HG03457 (cell line): ENCODE data around the gene THRA.

Experiments used
- ATAC-seq: cut with Tn5 transposase; IDR thresholded peaks from one replicate; pipeline ENCODE4 v1.9.1; 2021; ENCODE audit warnings: moderate number of reproducible peaks; ENCODE audit not compliant: unreplicated experiment

Gene THRA

DNA sequence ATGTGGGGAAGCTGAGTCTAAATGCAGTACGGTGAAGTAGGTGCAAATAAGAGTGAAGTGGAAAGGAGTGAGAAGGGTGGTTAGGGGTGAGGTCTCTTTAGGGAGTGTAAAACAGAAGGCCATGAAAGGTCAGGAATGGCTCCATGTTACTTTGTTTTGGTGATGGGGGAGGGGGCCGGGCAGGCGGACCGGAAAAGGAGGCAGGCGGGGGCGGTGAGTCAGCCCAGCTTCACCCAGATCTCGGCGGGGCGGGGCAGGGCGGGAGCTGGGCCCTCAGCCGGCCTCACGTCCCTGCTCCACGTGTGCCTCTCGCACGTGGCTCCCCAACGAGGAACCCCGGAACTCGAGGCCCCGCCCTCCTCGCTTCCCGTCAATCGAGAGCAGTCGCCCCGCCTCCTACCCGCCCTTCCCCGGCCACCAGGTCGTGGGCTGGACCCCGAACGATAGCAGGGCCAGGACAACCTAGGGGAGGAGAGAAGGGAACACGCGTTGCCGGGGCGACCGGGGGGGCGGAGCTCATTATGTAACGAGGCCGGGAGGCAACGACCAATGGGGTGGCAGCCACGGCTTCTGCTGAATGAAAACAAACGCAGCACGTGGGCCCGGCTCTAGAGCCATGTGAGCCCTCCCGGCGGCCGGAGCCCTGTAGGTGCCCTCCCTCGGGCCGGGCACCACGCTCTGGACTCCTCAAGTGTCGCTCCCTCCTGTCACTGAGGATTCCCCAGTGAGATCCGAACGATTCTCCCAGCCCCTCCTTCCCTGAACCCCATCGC, 36.3 kb downstream of the THRA start:
- ATAC-seq: peak; percentile 32

DNA sequence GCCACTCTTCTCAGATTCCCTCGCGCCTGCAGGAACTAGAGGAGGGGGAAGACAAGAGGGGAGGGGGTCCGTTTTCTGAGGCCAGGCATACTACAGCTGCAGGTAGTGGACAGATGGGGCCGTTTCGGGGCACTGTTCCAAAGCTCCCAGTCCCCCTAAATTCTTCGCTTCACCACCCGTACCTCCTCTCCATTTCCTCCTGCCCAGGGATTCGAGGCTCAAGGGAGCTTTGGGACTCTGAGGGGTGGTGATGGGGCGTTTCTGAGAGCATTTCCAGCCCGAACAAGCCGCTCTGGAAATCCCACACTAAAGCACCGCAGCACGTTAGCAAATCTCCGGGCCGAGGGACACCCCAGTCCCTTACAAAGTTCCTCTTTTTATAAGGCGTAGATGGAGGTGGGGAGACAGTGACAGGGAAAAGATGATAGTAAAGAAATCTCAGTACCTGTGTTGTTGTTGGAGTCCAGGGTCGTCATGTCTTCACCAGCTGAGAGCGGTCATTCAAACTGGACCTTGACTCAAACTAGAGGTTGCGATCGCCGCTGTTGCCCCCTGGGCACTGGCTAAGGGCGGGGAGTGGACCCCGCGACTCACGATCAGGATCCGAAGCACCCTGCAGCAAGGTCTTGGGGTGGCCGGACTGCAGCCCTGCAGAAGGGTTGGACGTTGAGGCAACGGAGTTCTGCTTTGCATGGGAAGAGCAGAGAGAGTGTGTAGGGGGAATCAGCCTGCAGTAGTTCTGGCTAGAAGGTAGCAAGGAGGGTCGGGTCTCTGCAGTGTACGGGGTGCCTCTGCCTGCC, 37.1 kb downstream of the THRA start:
- no peak for ATAC-seq

DNA sequence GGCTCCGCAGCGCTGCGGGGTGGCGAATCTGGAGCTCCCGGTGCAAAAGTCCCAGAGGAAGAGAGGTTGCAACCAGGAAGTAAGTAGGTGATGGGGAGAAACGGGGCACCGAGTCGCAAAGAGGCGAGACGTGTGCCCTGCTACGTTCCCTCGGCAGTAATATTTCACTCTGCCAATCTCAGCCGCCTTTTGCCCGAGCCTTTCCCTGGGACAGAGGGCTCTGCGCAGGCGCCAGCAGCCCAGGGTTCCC, 37.6 kb downstream of the THRA start, which contains the start of gene NR1D1:
TSS of gene NR1D1 (minus strand) at position 171 of the 250 bp plus-strand sequence. CDS start 495 bp downstream, outside the sequence.
- ATAC-seq: no peak

DNA sequence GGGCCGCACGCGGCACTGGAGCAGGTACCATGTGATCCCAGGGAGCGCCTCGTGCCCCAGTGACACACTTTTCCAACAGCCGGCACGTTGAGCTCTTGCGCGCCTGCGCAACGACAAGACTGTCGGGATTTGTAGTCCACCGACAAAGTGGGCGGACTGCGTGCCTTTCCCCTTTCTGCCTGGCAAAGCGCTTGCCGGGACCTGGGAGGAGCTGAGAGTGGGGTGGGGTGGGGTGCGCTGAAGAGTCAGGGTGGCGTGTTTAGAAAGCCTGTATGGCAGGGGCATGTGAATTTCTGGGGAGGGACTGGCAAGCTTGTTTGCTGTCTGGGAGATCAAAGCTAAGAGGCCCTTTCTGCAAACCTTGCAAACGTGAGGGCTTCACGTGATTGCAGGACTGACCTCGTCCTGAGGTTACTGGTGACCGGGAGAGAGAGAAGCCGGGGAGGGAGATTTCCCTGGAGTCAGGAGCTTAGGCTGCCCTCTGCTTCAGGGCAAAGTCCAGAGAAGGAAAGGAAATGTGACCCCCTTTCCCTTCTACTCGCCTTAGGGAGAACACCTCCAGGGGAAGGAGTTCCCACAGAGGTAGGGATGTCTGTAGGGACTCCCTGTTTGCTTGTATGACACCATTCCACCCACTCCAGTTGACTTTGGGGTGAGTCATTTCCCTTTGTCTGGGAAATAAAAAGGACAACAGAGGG, 38.1 kb downstream of the THRA start:
- ATAC-seq: no peak

DNA sequence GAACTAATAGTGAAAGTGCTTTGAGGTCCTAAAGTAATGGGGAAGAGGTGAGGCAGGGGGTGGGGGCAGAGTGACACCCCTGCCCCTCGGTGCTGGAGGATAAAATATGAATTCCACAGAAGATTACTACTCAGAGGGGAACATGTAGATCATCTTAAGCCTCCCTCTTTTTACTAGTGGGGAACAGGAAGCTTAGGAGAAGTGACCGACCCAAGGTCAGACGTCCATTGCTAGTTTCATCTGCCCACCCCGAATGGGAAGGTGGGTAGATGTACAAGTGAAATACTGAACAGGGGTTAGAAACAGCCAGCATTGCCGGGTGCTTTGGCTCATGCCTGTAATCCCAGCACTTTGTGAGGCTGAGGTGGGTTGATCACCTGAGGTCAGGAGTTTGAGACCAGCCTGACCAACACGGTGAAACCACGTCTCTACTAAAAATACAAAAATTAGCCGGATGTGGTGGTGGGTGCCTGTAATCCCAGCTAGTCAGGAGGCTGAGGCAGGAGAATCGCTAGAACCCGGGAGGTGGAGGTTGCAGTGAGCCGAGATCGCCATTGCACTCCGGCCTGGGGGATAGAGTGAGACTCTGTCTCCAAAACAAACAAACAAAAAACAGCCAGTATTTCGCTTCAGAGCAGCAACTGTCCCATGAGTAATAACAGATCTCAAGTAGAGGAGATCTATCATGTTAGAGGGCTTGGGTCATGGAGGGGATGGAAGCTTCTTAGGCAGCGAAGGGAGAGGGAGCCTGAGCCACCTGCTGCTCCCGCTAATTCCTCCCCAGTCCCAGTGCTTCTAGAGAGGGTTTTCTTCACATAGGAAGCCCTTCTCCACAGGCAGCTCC, 38.8 kb downstream of the THRA start:
- no peak for ATAC-seq

DNA sequence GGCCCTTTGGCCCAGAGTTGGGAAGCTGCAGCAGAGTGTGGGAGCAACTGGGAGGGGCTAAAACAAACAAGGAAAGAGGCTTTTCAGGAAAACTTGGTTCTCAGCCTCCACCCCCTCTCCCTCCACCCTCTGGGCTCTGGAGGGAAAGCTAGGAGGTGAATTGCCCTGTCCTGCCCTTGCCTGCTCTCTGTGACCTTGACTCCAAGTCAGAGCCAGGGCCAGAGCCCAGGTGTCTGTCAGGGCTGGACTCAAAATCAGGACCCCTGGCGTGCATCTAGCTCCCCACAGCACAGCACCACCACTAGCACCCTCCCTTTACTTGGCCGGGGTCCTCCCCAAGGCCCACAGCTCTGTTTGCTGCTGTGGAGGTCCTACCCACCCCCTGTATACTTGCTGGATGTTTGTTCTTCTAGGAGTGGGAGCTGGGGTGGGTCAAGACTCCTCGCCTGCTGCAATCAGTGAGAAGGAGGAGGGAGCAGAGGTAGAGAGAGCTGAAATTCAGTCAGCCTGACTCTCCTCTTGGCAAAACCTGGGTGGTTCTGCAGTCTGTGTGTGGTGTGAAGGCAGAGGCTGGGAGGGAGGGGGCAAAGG, 40.4 kb downstream of the THRA start:
- no peak for ATAC-seq

DNA sequence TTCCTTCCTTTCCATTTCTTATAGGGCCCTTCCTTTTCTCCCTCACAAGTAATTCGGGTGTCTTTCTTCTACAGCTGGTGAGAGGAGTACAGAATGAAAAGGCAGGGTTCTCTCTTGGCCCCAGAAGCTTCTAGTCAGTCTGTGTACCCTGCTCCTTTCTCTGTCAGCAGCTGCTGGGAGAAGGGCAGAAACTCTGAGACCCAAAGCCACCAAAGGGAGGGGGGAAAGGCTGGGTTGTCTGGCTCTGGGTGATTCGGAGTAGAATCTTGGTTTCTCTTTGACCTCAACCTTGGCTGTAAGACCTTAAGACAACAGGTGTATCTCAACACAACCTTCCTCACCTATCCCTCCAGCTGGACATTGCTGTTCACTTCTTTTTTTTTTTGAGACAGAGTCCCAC, 40.9 kb downstream of the THRA start:
- no peak for ATAC-seq

DNA sequence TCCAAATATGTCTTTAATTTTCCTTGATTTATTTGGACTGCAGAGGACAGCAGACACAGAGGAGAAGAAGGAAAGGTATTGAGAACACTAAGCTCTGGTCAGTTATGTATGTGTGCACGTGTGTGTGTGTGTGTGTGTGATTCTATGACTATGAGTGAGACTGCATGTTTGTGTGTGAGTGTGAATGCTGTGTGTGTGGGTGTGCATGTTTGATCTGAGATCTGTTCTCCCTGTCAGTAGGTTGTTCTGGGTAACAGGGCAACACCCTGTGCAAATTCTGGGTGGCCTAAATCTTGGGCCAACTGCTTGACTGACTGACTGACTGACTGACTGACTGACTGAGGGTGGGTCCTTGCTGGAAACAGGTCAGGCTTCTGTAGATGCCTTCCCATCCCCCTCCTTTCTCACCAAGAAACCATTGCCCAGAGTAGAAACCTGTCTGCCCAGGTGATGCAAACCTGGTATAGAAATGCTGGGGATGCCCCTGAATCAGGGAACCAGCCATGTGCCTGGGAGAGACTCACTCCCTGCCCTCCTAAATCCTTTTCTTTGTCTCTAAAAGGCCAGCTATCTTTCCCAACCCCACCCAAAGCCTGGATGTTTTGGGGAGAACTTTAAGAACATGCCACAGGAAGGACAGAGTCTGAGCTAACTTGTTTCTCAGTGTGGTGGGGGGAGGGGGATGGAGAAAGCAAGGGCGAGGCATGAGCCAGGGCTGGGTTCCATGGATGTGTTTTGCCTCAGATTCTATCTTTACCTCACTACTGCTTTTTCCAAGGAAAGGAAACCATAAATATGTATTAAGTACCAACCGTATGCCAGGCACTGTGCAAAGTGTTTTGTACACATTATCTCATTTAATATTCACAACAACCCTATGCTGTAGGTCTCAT, 42.1 kb downstream of the THRA start:
- no peak for ATAC-seq

DNA sequence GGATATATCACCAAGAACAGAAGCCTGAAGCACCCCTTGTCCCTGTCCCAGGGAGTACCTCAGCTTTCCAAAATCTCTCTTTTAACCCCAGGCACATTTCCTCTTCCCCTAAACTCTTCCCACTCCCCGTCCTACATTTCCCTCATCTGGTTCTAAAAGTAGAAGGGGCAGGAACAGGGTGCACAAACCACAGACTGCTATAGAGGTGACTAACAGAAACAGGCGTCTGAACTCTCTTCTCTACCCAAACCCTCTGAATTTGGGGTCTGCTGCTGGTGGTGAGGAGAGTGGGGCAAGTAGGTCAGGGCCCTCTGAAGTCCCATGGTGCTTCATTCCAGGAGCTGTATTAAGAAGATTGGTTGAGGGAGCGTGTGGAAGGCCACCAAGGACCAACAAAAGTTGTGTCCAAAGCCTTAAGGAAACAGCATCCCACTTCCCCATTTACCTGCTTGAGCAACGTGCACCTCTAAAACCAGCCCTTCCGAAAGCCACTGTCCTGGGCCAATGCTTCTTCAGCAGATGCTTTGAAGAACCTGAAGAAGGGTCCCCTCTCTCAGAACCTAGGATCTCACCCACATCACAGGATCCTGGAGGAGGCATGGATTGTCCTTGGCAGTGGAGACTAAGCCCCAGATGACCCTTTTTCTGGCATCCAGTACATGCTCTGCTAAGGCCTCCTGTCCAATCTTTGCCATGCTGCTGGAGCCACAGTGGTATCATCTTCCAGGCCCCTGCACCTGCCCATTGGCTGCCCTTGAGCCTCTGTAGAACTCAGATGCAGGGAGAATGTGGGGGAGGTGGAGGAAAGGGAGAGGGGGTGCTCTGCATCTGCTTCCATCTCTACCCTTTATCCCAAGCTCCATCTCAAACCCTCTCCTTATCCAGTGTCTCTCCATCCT, 43.3 kb downstream of the THRA start:
- no peak for ATAC-seq

DNA sequence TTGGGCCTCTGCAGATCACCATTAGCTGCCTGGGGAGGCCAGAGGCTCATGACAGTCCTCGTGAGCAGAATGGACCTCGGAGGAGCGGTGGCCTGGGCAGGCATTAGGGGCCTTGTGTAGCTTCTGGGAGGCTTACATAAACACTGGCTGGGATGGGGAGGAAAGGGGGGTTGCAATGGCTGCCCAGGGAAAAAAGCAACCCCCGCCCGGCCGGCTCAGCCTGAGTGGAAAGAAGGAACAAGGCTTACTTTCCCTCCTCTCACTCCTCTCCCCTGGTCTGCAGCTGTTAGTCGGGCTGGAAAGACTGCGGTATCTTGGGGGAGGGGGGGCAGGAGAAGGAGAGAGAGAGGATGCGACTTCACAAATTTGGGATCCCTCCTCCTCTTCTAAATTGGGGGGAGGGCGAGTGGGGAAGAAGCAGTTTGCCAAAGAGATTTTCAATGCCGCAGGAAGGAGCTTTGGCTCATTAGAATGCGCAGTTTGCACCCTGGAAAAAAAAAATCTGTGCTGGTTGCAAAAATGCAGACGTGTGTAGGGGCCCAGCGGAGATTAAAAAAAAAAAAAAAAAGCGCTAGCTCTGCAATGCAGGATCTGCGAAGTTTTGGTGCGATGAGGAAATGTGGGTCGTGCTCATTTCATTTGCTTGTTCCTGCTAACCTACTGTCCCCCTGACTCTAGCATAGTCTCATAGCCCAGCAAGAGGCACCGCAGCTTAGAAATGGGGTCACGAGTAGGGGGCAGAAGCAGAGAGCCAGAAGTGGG, 44.2 kb downstream of the THRA start:
- no peak for ATAC-seq

DNA sequence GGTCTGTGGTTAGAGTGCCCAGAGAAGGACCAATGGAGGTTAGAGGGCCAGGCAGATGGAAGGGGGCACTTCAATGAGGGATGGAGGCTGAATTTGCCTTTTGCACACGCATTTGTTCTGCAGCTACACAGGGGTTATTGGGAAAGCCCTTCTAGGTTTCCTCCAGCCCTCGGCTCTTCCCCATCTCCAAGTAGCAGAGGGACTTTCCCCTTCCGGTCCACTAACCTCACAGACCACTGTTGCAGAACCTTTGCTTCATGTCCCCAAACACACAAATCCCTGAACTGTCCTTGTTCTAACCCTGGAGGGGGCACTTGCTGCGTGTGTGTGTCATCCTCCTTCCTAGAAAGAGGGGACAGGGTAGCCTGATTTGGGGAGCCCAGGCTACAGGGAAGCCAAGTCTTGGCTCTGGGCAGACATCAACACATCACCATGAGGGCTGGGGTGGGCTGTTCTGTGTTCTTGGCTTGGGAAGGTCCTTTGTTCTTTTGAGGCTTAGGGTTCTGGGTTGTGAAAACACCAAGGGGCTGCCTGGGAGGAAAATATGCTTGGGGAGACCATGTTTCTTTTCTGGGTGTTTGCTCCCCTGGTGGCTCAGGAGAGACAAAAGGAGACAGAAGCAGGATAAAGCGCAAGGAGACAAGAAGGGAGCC, 44.9 kb downstream of the THRA start:
- no peak for ATAC-seq

DNA sequence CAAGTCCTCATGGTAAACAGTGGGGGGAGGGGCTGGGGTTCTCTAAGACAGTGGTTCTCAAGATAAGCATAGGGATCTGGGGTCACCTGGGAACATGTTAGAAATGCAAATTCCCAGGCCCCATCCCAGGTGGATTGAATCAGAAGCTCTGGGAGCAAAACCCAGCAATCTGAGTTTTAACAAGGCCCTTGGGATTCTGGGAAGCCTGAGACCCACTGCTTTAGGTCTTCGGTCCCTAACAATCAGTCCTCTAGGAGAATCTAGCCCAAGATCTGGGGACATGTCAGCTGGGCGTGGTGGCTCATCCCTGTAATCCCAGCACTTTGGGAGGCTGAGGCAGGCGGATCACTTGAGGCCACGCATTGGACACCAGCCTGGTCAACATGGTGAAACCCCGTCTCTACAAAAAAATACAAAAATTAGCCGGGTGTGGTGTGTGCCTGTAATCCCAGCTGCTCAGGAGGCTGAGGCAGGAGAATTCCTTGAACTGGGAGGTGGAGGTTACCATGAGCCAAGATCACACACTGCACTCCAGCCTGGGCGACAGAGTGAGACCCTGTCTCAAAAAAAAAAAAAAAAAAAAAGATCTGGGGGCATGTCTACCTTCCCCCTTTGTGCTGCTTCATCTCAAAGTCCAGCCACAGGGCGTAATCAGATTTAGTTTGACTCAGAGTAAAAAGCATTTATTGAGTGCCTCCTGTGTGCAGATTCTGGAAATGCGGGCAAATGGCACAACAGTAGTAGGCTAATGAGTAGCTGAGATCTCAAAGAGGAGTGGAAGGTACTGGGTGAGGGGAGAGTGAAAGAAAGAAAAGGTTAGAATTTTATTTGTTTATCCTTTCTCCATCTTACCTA, 46.4 kb downstream of the THRA start:
- no peak for ATAC-seq

DNA sequence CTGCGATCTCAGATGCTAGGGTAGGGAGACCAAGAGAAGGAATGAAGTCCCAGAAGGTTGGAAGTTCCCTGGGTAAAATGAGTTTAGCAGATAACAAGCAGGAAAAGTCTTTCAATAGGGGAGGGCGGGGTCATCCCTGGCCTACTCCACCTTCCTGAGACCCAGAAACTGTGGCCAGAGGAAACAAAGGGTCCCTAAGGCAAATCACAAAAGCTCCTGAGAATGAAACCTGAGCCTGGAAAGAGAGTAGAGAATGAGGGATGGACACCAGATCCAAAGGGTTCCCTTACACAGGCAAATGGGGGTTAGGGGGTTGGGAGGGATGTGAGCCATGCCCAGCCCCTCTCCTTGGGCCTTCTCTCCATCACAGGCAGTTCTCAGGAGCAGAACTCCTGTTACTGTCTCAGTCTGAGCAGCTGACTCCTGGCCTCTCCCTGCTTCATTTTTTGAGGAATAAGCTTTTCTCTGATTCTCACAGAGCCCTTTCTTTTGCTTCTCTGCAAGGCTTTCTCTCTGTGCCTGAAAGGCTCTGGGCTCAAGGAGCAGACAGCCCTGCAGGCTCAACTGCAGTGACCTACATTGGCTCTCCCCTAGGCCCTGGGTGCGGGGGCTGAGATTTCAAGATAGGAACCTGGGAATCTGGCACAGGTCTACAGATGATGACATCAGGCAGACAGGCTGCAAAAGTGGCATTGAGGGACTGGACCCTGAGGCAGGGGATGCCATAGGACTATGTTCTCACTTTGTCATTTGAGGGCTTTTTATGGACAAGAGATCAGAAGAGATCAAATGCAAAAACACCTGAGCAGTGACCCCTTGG, 47.5 kb downstream of the THRA start:
- no peak for ATAC-seq

DNA sequence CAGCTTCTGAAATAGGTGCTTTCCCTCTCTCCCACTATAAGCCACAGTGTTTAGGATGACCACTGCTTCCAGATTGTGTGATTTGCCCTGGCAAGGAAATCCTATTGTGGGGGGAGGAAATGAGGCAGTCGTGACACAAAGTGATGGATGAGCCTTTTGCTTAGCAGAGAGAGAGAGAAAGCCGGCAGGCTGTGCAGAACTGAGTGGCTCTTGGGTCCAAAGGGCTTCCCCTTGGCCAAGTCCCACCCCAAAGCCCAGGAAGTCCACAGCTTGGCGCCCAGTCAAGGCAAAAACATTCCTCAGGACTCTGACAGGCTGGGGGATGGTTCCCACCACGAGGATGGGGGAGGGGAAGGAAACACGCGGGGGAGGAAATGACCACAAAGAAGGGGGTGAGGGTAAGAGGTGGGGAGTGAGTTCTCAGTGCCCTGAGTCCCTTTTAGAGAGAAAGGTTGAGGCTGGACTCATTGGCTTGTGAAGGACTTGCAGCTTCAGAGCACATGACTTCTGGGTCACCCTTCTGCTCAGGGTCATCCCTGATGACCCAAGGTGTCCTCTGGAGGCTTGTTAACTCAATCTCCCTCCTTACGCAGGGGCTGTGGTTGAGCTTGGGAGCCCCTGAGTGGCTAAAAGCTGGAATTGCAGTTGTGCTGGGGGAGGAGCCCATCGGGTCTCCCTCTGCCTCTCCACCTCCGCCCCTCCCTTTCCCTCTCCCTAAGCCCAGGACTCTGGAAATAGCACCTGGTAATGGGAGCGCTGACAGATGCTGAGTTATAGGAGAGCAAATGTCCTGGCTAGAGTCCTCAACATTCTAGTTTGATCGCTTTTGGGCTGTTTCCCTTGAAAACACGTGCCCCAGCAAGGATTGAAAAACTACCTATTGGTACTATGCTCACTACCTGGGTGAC, 48.7 kb downstream of the THRA start:
- ATAC-seq: no peak
